ENCODE results near the gene ANXA9.

DNA sequence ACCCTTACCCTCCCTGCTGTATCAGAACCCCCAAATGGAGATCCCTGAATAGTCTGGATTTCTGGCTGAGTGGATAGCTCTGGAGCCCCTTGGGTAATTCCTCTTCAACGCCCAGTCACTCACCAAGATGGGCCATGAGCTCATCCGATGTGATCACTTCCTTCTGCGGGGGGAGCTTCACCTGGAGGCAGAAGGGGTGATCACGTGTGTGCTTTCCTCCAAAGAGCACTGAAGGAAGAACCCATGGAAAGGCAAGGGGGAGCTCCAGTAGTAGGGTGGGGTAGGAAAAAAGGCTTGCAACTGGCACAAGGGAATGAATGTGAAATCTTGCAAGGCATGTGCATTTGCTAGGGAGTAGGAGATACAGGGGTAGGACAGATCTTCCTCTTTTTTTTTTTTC, 19.5 kb downstream of the ANXA9 start:
- TF ChIP-seq, protein P1, sequence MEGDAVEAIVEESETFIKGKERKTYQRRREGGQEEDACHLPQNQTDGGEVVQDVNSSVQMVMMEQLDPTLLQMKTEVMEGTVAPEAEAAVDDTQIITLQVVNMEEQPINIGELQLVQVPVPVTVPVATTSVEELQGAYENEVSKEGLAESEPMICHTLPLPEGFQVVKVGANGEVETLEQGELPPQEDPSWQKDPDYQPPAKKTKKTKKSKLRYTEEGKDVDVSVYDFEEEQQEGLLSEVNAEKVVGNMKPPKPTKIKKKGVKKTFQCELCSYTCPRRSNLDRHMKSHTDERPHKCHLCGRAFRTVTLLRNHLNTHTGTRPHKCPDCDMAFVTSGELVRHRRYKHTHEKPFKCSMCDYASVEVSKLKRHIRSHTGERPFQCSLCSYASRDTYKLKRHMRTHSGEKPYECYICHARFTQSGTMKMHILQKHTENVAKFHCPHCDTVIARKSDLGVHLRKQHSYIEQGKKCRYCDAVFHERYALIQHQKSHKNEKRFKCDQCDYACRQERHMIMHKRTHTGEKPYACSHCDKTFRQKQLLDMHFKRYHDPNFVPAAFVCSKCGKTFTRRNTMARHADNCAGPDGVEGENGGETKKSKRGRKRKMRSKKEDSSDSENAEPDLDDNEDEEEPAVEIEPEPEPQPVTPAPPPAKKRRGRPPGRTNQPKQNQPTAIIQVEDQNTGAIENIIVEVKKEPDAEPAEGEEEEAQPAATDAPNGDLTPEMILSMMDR (IDR thresholded peaks at IDR 0.05; ENCODE audit: low read depth, low read length), result no peak
- TF ChIP-seq EZH2phosphoT487 (IDR thresholded peaks at IDR 0.05; ENCODE audit: low read depth), result no peak

Measured in OCI-LY3 (cell line).